Measurements from ENCODE around the gene FSIP1.

FSIP1 gene

DNA sequence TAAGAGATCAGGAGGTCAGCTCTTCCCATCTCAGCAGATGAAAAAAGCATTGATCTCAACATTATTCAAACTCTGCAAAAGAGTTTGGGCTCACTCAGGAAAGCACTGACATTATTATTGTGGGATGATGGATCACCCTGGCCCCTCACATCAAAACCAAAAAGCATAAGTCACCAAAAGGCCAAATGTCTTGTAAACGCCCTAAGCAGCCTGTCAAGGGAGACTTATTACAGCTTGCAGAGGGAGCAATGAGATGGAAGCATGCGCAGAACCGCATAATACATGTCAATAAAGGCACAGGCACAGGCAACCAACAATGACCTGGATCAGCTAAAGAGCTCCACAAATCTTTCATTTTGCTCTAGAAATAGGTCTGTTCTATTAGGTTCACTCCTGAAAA, 4.6 kb downstream of the FSIP1 start:
- DNase-seq (ENCODE audit: low spot score), result no peak
- TF ChIP-seq, protein P1, sequence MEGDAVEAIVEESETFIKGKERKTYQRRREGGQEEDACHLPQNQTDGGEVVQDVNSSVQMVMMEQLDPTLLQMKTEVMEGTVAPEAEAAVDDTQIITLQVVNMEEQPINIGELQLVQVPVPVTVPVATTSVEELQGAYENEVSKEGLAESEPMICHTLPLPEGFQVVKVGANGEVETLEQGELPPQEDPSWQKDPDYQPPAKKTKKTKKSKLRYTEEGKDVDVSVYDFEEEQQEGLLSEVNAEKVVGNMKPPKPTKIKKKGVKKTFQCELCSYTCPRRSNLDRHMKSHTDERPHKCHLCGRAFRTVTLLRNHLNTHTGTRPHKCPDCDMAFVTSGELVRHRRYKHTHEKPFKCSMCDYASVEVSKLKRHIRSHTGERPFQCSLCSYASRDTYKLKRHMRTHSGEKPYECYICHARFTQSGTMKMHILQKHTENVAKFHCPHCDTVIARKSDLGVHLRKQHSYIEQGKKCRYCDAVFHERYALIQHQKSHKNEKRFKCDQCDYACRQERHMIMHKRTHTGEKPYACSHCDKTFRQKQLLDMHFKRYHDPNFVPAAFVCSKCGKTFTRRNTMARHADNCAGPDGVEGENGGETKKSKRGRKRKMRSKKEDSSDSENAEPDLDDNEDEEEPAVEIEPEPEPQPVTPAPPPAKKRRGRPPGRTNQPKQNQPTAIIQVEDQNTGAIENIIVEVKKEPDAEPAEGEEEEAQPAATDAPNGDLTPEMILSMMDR (IDR thresholded peaks at IDR 0.05; ENCODE audit: extremely low read depth, missing control alignments), result no peak

DNA sequence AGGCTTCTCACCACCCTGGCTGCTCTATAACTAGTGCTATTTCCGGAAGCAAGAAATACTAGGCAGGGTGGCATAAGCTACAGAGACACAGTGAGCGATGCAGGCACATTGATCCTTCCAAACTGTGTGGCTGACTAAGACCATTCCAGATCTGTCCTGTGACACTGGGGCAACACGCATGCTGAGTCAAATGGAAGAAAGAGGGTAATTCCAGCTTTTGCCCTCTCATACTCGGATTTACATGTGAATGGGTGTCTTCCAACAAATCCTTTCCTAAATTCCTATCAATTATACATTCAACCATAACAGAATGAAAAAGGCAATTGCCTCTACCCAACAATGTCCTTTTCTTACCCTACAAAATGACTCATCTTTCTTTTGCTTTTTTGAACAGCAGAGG, 5.1 kb downstream of the FSIP1 start:
- no peak for DNase-seq (ENCODE audit: low spot score)
- TF ChIP-seq, protein P1 (IDR thresholded peaks at IDR 0.05; ENCODE audit: extremely low read depth, missing control alignments), result no peak

DNA sequence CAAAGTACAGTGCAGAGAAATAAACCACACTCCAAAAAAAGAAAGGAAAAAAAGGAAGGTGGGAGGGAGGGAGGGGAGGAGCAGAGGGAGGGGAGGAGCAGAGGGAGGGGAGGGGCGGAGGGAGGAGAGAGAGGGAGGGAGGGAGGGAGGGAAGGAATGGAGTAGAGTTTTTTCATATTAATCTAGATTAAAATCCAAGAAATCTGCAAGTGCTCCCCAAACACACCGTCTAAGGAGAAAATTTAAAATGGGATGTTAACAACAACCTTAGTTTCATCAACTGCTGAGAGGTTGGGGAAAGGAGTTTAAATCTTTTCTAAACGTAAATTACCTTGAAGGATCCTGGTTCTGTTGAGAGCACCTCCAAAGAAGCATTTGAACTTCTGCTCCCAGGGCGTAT, 6.6 kb downstream of the FSIP1 start:
- TF ChIP-seq, protein P1 (IDR thresholded peaks at IDR 0.05; ENCODE audit: extremely low read depth, missing control alignments), result no peak
- DNase-seq (ENCODE audit: low spot score), result no peak

DNA sequence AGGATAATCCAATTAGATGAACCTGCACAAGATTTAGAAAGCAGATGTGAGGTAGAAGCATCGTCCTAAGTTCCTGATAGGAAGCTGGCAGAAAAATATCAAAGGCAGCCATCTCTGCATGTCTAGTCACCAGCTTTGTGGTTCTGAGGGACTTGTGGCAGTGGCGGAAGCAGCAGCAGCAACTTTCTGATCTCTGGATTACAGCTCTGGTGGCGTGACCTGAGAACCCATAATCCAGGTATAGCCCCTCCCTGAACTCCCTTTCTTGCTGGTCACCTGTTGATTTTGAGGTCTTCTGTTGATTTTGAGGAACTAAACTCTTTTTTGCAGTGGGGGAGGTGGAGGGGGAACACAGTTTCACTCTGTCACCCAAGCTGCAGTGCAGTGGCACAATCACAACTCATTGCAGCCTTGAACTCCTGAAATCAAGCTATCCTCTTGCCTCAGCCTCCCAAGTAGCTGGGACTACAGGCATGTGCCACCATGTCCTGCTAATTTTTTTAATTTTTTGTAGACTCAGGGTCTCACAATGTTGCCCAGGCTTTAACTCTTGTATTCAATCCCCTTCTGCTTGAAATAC, 7.9 kb downstream of the FSIP1 start:
- TF ChIP-seq, protein P1 (IDR thresholded peaks at IDR 0.05; ENCODE audit: extremely low read depth, missing control alignments), result no peak
- no peak for DNase-seq (ENCODE audit: low spot score)

DNA sequence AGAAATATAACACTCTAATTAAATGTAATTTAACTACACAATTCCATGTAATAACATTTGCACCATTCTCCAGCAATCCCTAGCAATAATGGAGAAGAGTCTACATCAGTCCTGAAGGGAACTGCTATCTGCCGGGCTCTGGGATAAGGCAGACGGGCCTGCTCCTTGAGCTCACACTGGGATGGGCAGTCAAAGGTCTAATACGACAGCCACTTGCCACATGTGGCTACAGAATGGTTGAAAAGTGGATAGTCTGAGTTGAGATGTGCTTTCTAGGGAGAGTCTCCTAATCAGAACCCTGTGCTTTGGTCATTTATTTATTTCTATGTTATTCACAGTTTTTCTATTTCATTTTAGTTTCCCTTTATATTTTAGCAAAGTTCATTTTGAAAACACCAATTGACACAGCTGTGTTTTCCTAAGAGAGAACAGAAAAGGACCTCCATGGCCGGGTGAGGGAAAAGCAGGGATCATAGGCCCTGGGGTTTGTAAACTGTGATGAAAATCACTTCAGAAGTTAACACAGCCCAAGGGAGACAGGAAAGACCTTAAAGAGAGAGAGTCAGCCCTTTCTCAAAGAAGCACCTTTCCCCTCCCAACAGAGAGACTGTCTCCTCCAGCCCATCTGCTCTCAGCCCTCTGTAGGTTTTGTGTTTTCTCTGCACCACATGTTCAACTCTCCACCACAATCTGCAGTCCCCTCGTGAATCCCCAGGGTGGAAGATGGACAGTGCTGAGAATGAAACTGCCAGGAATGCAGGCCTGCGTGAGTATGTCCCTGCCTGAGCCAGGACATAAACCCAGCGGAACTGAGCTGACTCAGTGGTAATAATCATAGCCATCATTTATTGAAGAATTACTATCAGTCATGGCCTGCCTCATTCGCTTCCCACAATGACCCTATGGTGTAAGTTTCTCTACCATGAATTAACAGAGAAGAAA, 11.6 kb downstream of the FSIP1 start:
- TF ChIP-seq, protein P1 (IDR thresholded peaks at IDR 0.05; ENCODE audit: extremely low read depth, missing control alignments), result no peak
- DNase-seq (ENCODE audit: low spot score), result no peak

DNA sequence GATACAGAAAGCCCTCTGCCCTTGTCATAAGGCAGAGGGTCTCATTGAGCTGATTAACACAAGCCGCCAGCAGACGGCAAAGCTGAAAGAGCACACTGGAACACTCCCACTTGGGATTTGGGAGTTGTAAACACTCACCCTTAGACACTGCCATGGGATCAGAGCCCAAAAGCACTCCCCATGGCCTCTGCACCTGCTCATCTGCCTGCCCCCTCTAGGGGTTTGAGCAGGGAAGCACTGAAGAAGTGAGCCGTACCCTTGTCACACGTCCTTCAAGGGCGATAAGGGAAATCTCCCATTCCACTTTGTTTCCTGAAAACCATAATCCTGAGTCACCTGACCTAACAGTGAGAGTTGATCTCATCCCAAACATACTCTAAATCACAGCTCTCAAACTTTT, 14.7 kb downstream of the FSIP1 start:
- TF ChIP-seq, protein P1 (IDR thresholded peaks at IDR 0.05; ENCODE audit: extremely low read depth, missing control alignments), result no peak
- DNase-seq (ENCODE audit: low spot score), result no peak

DNA sequence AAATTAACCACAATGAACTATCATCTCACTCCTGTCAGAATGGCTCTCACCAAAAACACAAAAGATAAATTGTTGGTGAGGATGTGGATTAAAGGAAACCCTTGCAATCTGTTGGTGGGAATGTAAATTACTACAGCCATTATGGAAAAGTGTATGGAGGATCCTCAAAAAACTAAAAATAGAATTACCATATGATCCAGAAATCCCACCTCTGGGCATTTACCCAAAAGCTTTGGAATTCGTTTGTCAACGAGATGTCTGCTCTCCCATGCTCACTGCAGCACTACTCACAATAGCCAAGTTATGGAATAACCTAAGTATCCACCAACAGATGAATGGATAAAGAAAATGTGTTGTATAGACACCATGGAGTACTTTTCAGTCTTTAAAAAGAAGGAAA, 21.6 kb downstream of the FSIP1 start:
- DNase-seq (ENCODE audit: low spot score), result no peak
- TF ChIP-seq, protein P1 (IDR thresholded peaks at IDR 0.05; ENCODE audit: extremely low read depth, missing control alignments), result no peak
